GM12892 (cell line): ENCODE results near the gene IRF6.

Experiments used
- DNase-seq: peaks from one replicate; pipeline ENCODE4 v3.0.0; 2011; ENCODE audit not compliant: insufficient read length
- FAIRE-seq: peaks from 2 replicates; lab custom pipeline; 2011; peaks lifted over from hg19 to GRCh38; lab: Jason Lieb, UNC
- POLR2A ChIP-seq: IDR thresholded peaks from 2 replicates; pipeline ENCODE4 v1.6.1; 2011; ENCODE audit warnings: low read depth, low read length, control low read depth
- POLR2AphosphoS5 ChIP-seq: IDR thresholded peaks from 2 replicates; pipeline ENCODE4 v1.6.1; 2011; ENCODE audit warnings: low read depth, low read length, control low read depth
- TAF1 ChIP-seq: IDR thresholded peaks from 2 replicates; pipeline ENCODE4 v1.6.1; 2011; ENCODE audit warnings: low read depth, mild to moderate bottlenecking, control low read depth, low read length, borderline replicate concordance

Gene IRF6

DNA sequence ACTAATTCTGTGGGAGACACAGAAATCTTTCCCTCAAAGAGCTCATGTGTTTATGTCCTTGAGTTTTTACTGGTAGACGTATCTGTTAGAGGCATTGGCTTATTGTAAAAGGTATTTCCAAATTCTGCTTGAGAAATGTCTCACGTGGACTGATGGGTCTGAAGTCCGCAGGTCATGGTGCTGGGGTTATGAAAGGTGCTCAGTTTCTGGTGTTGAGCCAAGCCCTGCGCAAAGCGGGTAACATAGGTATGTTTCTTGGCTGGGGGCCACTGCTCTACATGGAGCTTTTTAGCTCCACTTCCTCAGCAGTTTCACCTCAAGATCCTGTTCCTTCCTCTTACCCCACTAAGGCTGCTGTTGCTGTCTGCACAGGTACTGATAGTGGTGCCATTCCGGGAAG lies 32.6 kb upstream of the IRF6 start:
- FAIRE-seq (no peak), DNase-seq (no peak)
- TF ChIP-seq POLR2AphosphoS5, result no peak
- no peak for TF ChIP-seq TAF1
- no peak for TF ChIP-seq POLR2A

GRCh38 chr1:209837671-209838070 lies 31.7 kb upstream of the IRF6 start:
- no peak for TF ChIP-seq POLR2AphosphoS5
- TF ChIP-seq POLR2A, result no peak
- TF ChIP-seq TAF1, result no peak
- no peak for DNase-seq
- FAIRE-seq, result no peak

DNA sequence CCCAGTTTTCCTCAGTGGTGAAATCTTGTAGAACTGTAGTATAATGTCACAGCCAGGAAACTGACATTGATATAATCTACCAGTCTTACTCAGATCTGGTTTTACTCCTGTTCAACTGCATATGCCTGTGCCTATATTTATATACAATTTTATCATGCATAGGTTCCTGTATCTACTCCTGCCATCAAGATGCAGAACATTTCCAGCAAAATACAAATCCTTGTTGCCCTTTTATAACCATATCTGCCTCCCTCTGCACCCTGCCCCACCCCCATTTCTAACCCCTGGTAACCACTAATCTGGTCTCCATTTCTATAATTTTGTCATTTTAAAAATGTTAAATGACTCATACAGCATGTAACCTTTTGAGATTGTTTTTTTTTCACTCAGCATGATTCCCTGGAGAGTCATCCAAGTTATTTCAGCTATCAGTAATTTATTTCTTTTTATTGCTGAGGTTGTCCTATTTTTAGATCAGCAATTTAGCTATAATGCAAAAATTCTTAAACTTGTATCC lies 29.9 kb upstream of the IRF6 start:
- FAIRE-seq (no peak), DNase-seq (no peak)
- no peak for TF ChIP-seq TAF1
- TF ChIP-seq POLR2A, result no peak
- no peak for TF ChIP-seq POLR2AphosphoS5

DNA sequence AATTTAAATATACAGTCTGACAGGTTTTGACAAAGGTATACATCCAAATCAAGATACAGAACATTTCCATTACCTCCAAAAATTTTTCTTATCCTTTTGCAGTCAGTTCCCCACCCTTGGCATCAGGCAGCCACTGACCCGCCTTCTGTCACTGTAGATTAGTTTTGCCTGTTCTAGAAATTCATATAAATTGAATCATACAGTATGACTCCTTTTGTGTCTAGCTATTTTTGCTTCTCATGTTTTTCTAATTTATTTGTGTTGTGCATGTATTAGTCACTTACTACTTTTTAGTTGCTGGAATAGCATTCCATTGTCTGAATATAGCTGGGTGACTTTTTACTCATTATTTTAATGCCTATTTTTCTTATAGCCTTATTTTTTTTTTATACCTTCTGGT lies 25.7 kb upstream of the IRF6 start:
- FAIRE-seq, result no peak
- DNase-seq, result no peak
- TF ChIP-seq POLR2A (no peak), TAF1 (no peak), POLR2AphosphoS5 (no peak)

DNA sequence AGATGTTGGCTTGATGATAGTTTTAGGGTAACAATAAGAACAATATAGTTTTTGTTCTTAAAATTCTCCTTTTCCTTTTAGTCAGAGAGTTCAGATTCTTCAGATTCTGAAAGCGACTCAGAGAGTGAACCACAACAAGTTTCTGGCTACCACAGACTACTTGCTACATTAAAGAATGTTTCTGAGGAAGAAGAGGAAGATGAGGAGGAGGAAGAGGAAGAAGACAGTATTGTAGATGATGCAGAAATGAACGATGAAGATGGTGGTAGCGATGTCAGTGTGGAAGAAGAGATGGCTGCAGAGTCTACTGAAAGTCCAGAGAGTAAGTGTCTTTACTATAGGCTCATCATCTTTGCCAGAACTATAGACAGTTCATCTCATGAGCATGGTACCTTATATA lies 24.8 kb upstream of the IRF6 start:
- DNase-seq, result no peak
- TF ChIP-seq POLR2AphosphoS5 (no peak), TAF1 (no peak), POLR2A (no peak)
- no peak for FAIRE-seq

- FAIRE-seq, result no peak
- DNase-seq, result no peak
- no peak for TF ChIP-seq POLR2AphosphoS5
- TF ChIP-seq TAF1, result no peak
- TF ChIP-seq POLR2A, result no peak
Observed at GRCh38 chr1:209829716-209830115, 23.8 kb upstream of the IRF6 start.

GRCh38 chr1:209827384-209828262 lies 21.7 kb upstream of the IRF6 start, which contains the start of gene UTP25:
TSS of gene UTP25 (plus strand) at chr1:209827972. CDS start at chr1:209828064, 92 bp downstream.
- peak; percentile 85 for TF ChIP-seq POLR2A
- TF ChIP-seq POLR2AphosphoS5, result peak; percentile 78
- peak; percentile 54; the same call in 1 of the 2 replicates for TF ChIP-seq TAF1
- FAIRE-seq, result peak; percentile 99
- DNase-seq, result peak; percentile 58

GRCh38 chr1:209825591-209826434 lies 19.9 kb upstream of the IRF6 start:
- TF ChIP-seq POLR2A (no peak), POLR2AphosphoS5 (no peak), TAF1 (no peak)
- DNase-seq (no peak), FAIRE-seq (no peak)

GRCh38 chr1:209823143-209824041 lies 17.4 kb upstream of the IRF6 start:
- FAIRE-seq, result no peak
- no peak for TF ChIP-seq POLR2A
- no peak for TF ChIP-seq POLR2AphosphoS5
- no peak for TF ChIP-seq TAF1
- DNase-seq, result no peak

- FAIRE-seq (no peak), DNase-seq (no peak)
- TF ChIP-seq POLR2AphosphoS5, result no peak
Observed at GRCh38 chr1:209822706-209823105, 16.8 kb upstream of the IRF6 start.

DNA sequence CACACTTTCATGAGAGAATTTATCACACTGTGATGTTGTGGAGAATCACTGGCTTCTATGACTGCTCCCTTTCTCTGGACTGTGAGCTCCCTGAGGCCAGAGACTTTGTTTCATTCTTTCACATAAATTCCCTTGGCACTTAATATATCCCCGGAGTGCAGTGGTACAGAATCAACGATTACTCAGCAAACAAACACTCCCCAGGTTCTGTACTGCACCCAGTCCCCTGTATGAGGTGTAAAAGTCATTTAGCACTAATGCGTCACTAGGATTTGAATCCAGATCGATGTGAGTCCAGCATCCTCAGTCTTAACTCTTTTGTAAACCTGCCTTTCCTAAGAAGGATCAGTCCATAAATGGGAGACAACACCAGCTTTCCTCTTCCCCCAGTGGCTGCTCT lies 15.0 kb upstream of the IRF6 start:
- DNase-seq (no peak), FAIRE-seq (no peak)
- TF ChIP-seq POLR2A, result no peak
- TF ChIP-seq POLR2AphosphoS5, result no peak
- TF ChIP-seq TAF1, result no peak
